H1 (cell line): ENCODE measurements around the gene ITFG2. TPM values are rescaled to one million over a fixed set of nuclear protein-coding genes. Genes with fewer than 3 reads are reported as not detected.

Source experiments
- CTCF ChIA-PET: fragments of 300-600 bp; sonication (Branson Sonifier 250); formaldehyde crosslinking; loops from one replicate; lab custom pipeline; 2021; ENCODE audit not compliant: partially characterized antibody; lab: Charles Lee
- POLR2A ChIA-PET: fragments of 300-600 bp; sonication (Branson Sonifier 250); formaldehyde crosslinking; loops from one replicate; lab custom pipeline; 2021; ENCODE audit warnings: inconsistent platforms; ENCODE audit not compliant: partially characterized antibody; lab: Charles Lee
- DNase-seq, 2 experiments: peaks; one replicate each; pipeline versions ENCODE4 v3.0.0 to v3.0.0-alpha.2; 2010 to 2022; ENCODE audit warnings: low spot score in 2 of 2, low read depth in 1 of 2, mixed read lengths in 1 of 2
- FAIRE-seq: peaks from 2 replicates; lab custom pipeline; 2011; peaks lifted over from hg19 to GRCh38; lab: Jason Lieb, UNC
- H2AFZ ChIP-seq: 2 replicates; pipeline ENCODE4 v1.8.1; 2012; ENCODE audit warnings: low read length, inconsistent platforms
- H2AK5ac ChIP-seq: 2 replicates; pipeline ENCODE4 v1.6.1; 2013; ENCODE audit warnings: low read depth, low read length
- H2BK120ac ChIP-seq: replicated peaks from 2 replicates; pipeline ENCODE3; 2013; ENCODE audit warnings: low read depth, low read length, inconsistent platforms
- H2BK12ac ChIP-seq: 2 replicates; pipeline ENCODE4 v1.6.1; 2013; ENCODE audit warnings: low read depth, low read length
- H2BK15ac ChIP-seq: 2 replicates; pipeline ENCODE4 v1.6.1; 2013; ENCODE audit warnings: low read length
- H2BK20ac ChIP-seq: 2 replicates; pipeline ENCODE4 v1.6.1; 2013; ENCODE audit warnings: low read length
- H2BK5ac ChIP-seq: 2 replicates; pipeline ENCODE4 v1.6.1; 2013; ENCODE audit warnings: low read depth, low read length
- H3K14ac ChIP-seq: 2 replicates; pipeline ENCODE4 v1.6.1; 2013; ENCODE audit warnings: inconsistent platforms; ENCODE audit not compliant: insufficient read length
- H3K18ac ChIP-seq: 2 replicates; pipeline ENCODE4 v1.6.1; 2013; ENCODE audit warnings: low read length; ENCODE audit errors: extremely low read depth
- H3K23ac ChIP-seq: 2 replicates; pipeline ENCODE4 v1.6.1; 2013; ENCODE audit warnings: inconsistent platforms; ENCODE audit not compliant: insufficient read length
- H3K23me2 ChIP-seq: 2 replicates; pipeline ENCODE4 v1.6.1; 2013; ENCODE audit warnings: low read depth, low read length
- H3K27ac ChIP-seq: 2 replicates; pipeline ENCODE4 v1.6.1; 2011; ENCODE audit warnings: low read depth, low read length, inconsistent platforms
- H3K27me3 ChIP-seq, 4 experiments: replicated peaks in 1 of 4; 1 replicate in 1 of 4; 2 replicates in 3 of 4; pipeline versions ENCODE4 v1.6.1 to v1.8.1; 2011 to 2013; ENCODE audit warnings: low read length in 3 of 4, mild to moderate bottlenecking in 3 of 4, inconsistent platforms in 2 of 4, mixed read lengths in 2 of 4, moderate library complexity in 1 of 4; ENCODE audit not compliant: control insufficient read depth in 3 of 4, insufficient read depth in 3 of 4; ENCODE audit errors: extremely low read depth in 1 of 4
- H3K36me3 ChIP-seq, 4 experiments: 2 replicates each; pipeline versions ENCODE4 v1.6.1 to v1.8.1; 2011 to 2013; ENCODE audit warnings: mild to moderate bottlenecking in 4 of 4, low read length in 3 of 4, moderate library complexity in 2 of 4, control low read depth in 1 of 4, inconsistent platforms in 1 of 4; ENCODE audit not compliant: insufficient read depth in 4 of 4, control insufficient read depth in 2 of 4
- H3K4ac ChIP-seq: replicated peaks from 2 replicates; pipeline ENCODE3; 2013; ENCODE audit warnings: low read length, low read depth, mixed read lengths, inconsistent platforms; ENCODE audit not compliant: insufficient read length
- H3K4me1 ChIP-seq, 4 experiments: replicated peaks in 1 of 4; 1 replicate in 1 of 4; 2 replicates in 3 of 4; pipeline versions ENCODE4 v1.6.1 to v1.8.1; 2011 to 2013; ENCODE audit warnings: low read length in 3 of 4, inconsistent platforms in 2 of 4, mixed read lengths in 1 of 4; ENCODE audit not compliant: insufficient read depth in 4 of 4, control insufficient read depth in 3 of 4
- H3K4me2 ChIP-seq, 2 experiments: 2 replicates each; pipeline versions ENCODE4 v1.6.1 to v1.8.1; 2011 to 2013; ENCODE audit warnings: low read depth in 2 of 2, low read length in 2 of 2, control low read depth in 1 of 2, inconsistent platforms in 1 of 2, mild to moderate bottlenecking in 1 of 2; ENCODE audit not compliant: insufficient read depth in 1 of 2
- H3K4me3 ChIP-seq, 4 experiments: fragments of 200-600, 300-600 bp in 1 of 4; sonication (generic), shearing (Covaris generic), sonication (Bioruptor Twin) in 1 of 4; 2 replicates each; pipeline versions ENCODE4 v1.5.1 to v1.8.1; 2011 to 2016; ENCODE audit warnings: low read length in 4 of 4, low read depth in 3 of 4, control low read depth in 2 of 4, inconsistent platforms in 2 of 4, mild to moderate bottlenecking in 2 of 4, mixed read lengths in 1 of 4, moderate library complexity in 1 of 4; ENCODE audit not compliant: insufficient read depth in 2 of 4; ENCODE audit errors: extremely low read depth in 1 of 4
- H3K56ac ChIP-seq: replicated peaks from 2 replicates; pipeline ENCODE3; 2013; ENCODE audit warnings: low read depth, mild to moderate bottlenecking, mixed read lengths, low read length, inconsistent platforms; ENCODE audit not compliant: insufficient read length
- H3K79me1 ChIP-seq: 2 replicates; pipeline ENCODE4 v1.6.1; 2013; ENCODE audit warnings: low read depth, low read length, control low read depth
- H3K79me2 ChIP-seq, 2 experiments: 2 replicates each; pipeline versions ENCODE4 v1.6.1 to v1.8.1; 2012 to 2013; ENCODE audit warnings: low read length in 2 of 2, mild to moderate bottlenecking in 2 of 2, inconsistent platforms in 1 of 2; ENCODE audit not compliant: insufficient read depth in 2 of 2, control insufficient read depth in 1 of 2
- H3K9ac ChIP-seq, 4 experiments: replicated peaks in 1 of 4; 1 replicate in 1 of 4; 2 replicates in 3 of 4; pipeline versions ENCODE4 v1.6.1 to v1.8.1; 2011 to 2013; ENCODE audit warnings: low read depth in 3 of 4, low read length in 3 of 4, control low read depth in 2 of 4, mild to moderate bottlenecking in 2 of 4, moderate library complexity in 2 of 4, inconsistent platforms in 1 of 4; ENCODE audit errors: extremely low read depth in 1 of 4
- H3K9me3 ChIP-seq, 2 experiments: 2 replicates each; pipeline versions ENCODE4 v1.6.1 to v1.8.1; 2012 to 2013; ENCODE audit warnings: mild to moderate bottlenecking in 2 of 2, moderate library complexity in 2 of 2, control low read depth in 1 of 2, inconsistent platforms in 1 of 2, low read depth in 1 of 2, low read length in 1 of 2, mixed read lengths in 1 of 2; ENCODE audit not compliant: insufficient read depth in 2 of 2
- H4K20me1 ChIP-seq, 2 experiments: replicated peaks in 1 of 2; 2 replicates each; pipeline versions ENCODE3 to v1.8.1; 2011 to 2013; ENCODE audit warnings: inconsistent platforms in 2 of 2, low read length in 2 of 2, mild to moderate bottlenecking in 1 of 2; ENCODE audit not compliant: insufficient read depth in 2 of 2, control insufficient read depth in 1 of 2
- H4K5ac ChIP-seq: 2 replicates; pipeline ENCODE4 v1.6.1; 2013; ENCODE audit warnings: low read length, low read depth, mixed read lengths, inconsistent platforms; ENCODE audit not compliant: insufficient read length
- H4K8ac ChIP-seq: 2 replicates; pipeline ENCODE4 v1.8.0; 2013; ENCODE audit warnings: mild to moderate bottlenecking, moderate library complexity, low read length, inconsistent platforms; ENCODE audit not compliant: insufficient read depth; ENCODE audit errors: extremely low read depth
- H4K91ac ChIP-seq: replicated peaks from 2 replicates; pipeline ENCODE3; 2013; ENCODE audit warnings: low read length, mixed read lengths, inconsistent platforms; ENCODE audit not compliant: insufficient read length
- ASH2L ChIP-seq: fragments of 200-600, 300-600 bp; sonication (generic); IDR thresholded peaks from one replicate; pipeline ENCODE4 v1.7.1; 2017; ENCODE audit warnings: low read length
- BCL11A ChIP-seq, 2 experiments: IDR thresholded peaks; one replicate each; pipeline ENCODE4 v1.6.1; 2011; ENCODE audit warnings: low read depth in 2 of 2, low read length in 2 of 2, mild to moderate bottlenecking in 2 of 2
- HDAC6 ChIP-seq: IDR thresholded peaks from one replicate; pipeline ENCODE4 v1.7.1; 2012; ENCODE audit warnings: low read depth, mild to moderate bottlenecking, inconsistent platforms, low read length, moderate library complexity
- KDM5A ChIP-seq: fragments of 200-600 bp; IDR thresholded peaks from 2 replicates; pipeline ENCODE4 v1.7.1; 2012; ENCODE audit warnings: mild to moderate bottlenecking, low read length, inconsistent platforms, mixed read lengths
- MAX ChIP-seq: IDR thresholded peaks from 2 replicates; pipeline ENCODE4 v1.6.1; 2012; ENCODE audit warnings: inconsistent platforms
- NANOG ChIP-seq: IDR thresholded peaks from 2 replicates; pipeline ENCODE4 v1.6.1; 2011; ENCODE audit warnings: low read length, low read depth, mild to moderate bottlenecking, inconsistent platforms; ENCODE audit not compliant: insufficient read depth, poor library complexity, severe bottlenecking
- SIX5 ChIP-seq: IDR thresholded peaks from 2 replicates; pipeline ENCODE4 v1.6.1; 2011; ENCODE audit warnings: mild to moderate bottlenecking, low read depth, low read length
- SP2 ChIP-seq: IDR thresholded peaks from 2 replicates; pipeline ENCODE4 v1.6.1; 2012; ENCODE audit warnings: mild to moderate bottlenecking, low read length, inconsistent platforms
- WGBS, 2 experiments: shearing (Covaris generic) in 1 of 2; methylation state at CpG; one replicate each; pipeline versions ENCODE4 v1.1.6 to v1.1.7; 2013 to 2015; ENCODE audit warnings: low lambda C conversion rate in 2 of 2, mixed read lengths in 2 of 2, inconsistent platforms in 1 of 2, low coverage in 1 of 2, missing lambda C conversion rate in 1 of 2; ENCODE audit not compliant: insufficient replicate concordance in 2 of 2, insufficient coverage in 1 of 2, insufficient read length in 1 of 2; ENCODE audit errors: extremely low coverage in 1 of 2, missing lambda C conversion rate in 1 of 2; 5-methylcytosine and 5-hydroxymethylcytosine counted together
- polyA plus RNA-seq, 7 experiments: library from polyadenylated mRNA; depleted of rRNA in 3 of 7; stranded (reverse) in 5 of 7; unstranded in 2 of 7; fragments of >200 nt in 5 of 7; fragments of 200-250 nt in 2 of 7; gene quantifications; 1 replicate in 5 of 7; 2 replicates in 1 of 7; 4 replicates in 1 of 7; pipeline versions ENCODE4 v1.2.1 to v1.2.3, GENCODE V29; 2011 to 2013; ENCODE audit warnings: missing spikeins in 2 of 7, mixed read lengths in 2 of 7
- total RNA-seq: library from RNA; stranded (reverse); fragmentation: NEBNext Ultra II Directional; extraction: Animal tissue kit (Norgen Biotek cat#: 25700); gene quantifications from 2 replicates; pipeline ENCODE4 v1.2.1, GENCODE V29; 2021

ITFG2 gene
- total and polyA plus RNA-seq, 2 of the 8 experiments (the other 6 are each of a cell fraction or from before 2014, with no cell fraction given): 15.0 to 22.9 TPM

GRCh38 chr12:2801044-2801783, 11.3 kb upstream of the ITFG2 start:
- POLR2A ChIA-PET: interaction anchor here (1.1 to 3.8 kb wide), 8 partner anchors 9 to 63 kb away, joined by 3 to 15 read pairs (median 4); partner anchors contain the start of gene ITFG2
- H3K9ac ChIP-seq: no peak overlapping the region
- peaks cover 0 to 21% of the 10 kb centered on the region in 2 experiments; a peak in 2 of 4 replicates for H3K79me2 ChIP-seq
- H2AK5ac ChIP-seq: no peak overlapping the region
- no peak overlapping the region for H2AFZ ChIP-seq
- H3K27ac ChIP-seq: no peak overlapping the region
- H3K18ac ChIP-seq: no peak overlapping the region
- DNase-seq (no peak), FAIRE-seq (no peak)
- WGBS, 2 experiments: 90% methylated on average over 15 of the region's 16 CpGs; no CpG with 5 or more reads in 1 of the 2 experiments
- H3K36me3 ChIP-seq: peaks cover 50 to 92% (median 72%) of the 10 kb centered on the region in 4 experiments
- peaks cover 12 to 32% of the 10 kb centered on the region in 2 experiments for H4K20me1 ChIP-seq
- H2BK12ac ChIP-seq: no peak overlapping the region
- no peak overlapping the region for H3K56ac ChIP-seq
- no peak overlapping the region for H2BK20ac ChIP-seq
- H3K4me1 ChIP-seq: no peaks in the 10 kb centered on the region; a peak in 1 of 7 replicates
- H3K4ac ChIP-seq: no peak overlapping the region
- no peak overlapping the region for H4K8ac ChIP-seq
- no peak overlapping the region for H2BK120ac ChIP-seq
- no peak overlapping the region for H3K4me2 ChIP-seq
- H3K27me3 ChIP-seq: no peaks in the 10 kb centered on the region
- H3K79me1 ChIP-seq: peaks cover 5% of the 10 kb centered on the region; the same call in 1 of the 2 replicates
- no peak for TF ChIP-seq NANOG
- TF ChIP-seq SP2: no peak
- TF ChIP-seq MAX: no peak
- TF ChIP-seq ASH2L: no peak
- no peak for TF ChIP-seq BCL11A (IDR thresholded peaks at IDR 0.05; ENCODE audit: low read depth in 2 of 2, low read length in 2 of 2)
- TF ChIP-seq KDM5A: no peak
- TF ChIP-seq SIX5: no peak
- no peak for TF ChIP-seq HDAC6
- H3K23ac ChIP-seq: no peak overlapping the region
- no peak overlapping the region for H4K5ac ChIP-seq
- H3K14ac ChIP-seq: no peak overlapping the region
- no peak overlapping the region for H3K4me3 ChIP-seq
- H2BK15ac ChIP-seq: no peak overlapping the region
- H3K9me3 ChIP-seq: no peaks in the 10 kb centered on the region
- H2BK5ac ChIP-seq: no peak overlapping the region
- no peak overlapping the region for H4K91ac ChIP-seq
- peaks cover under 1% of the 10 kb centered on the region; the same call in 1 of the 2 replicates for H3K23me2 ChIP-seq
- CTCF ChIA-PET: interaction anchor here (0.6 to 3.2 kb wide), 2 partner anchors 9 to 17 kb away, joined by 3 to 12 read pairs; no protein-coding TSS in a partner anchor
